ENCODE results near the gene UNC5A. TPM values are rescaled to one million over a fixed set of nuclear protein-coding genes. Genes with fewer than 3 reads are reported as not detected.

Gene UNC5A
- total and polyA plus RNA-seq, 9 of the 15 experiments (the other 6 are each of a cell fraction or from before 2014, with no cell fraction given): not detected

DNA sequence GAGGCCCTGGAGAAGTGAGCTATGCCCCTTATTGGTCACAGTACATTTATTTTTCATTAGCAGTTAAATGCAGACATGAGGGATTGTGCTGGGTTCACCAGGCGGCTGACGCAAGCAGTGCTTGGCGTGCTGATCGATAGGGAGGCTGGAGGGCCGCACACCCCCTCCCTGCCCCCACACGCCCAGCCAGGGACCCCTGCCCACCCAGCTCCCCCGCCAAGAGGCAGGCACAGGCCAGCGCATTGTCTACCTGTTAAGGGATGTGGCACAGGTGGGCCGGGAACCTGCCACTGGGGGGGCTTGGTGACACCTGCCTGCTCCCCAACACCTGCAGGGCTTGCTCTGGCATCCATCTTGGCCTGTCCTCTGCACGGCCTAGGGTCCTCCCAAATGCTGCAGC lies 49.6 kb downstream of the UNC5A start (continued):
- TF ChIP-seq TOE1 (IDR thresholded peaks at IDR 0.05; ENCODE audit: borderline replicate concordance) (no peak), TOE1 (CRISPR knock-in tag; IDR thresholded peaks at IDR 0.05; ENCODE audit: borderline replicate concordance, low read depth) (no peak), YBX1 (IDR thresholded peaks at IDR 0.05) (no peak), ZNF133 (CRISPR knock-in tag; IDR thresholded peaks at IDR 0.05) (no peak), LARP7 (IDR thresholded peaks at IDR 0.05) (no peak)

- CTCF ChIA-PET (ENCODE audit: low intra/inter-chr PET ratio): no interaction called here
- 1% methylated on average over 11 of the region's 11 CpGs for WGBS (ENCODE audit: insufficient coverage, low coverage, missing lambda C conversion rate)
- H3K79me2 ChIP-seq (ENCODE audit: control insufficient read depth, insufficient read depth, low read length): no peaks in the 10 kb centered on the region
Measured at GRCh38 chr5:176860381-176860780, 50.0 kb downstream of the UNC5A start.

More at GRCh38 chr5:176860381-176860780, 50.0 kb downstream of the UNC5A start:
- peaks cover 16 to 84% of the 10 kb centered on the region in 2 experiments; a peak in 4 of 5 replicates for H3K27me3 ChIP-seq (ENCODE audit: control insufficient read depth in 2 of 2, insufficient read depth in 2 of 2, low read length in 2 of 2)
- intact Hi-C loops (cut with micrococcal nuclease): no loop called here
- POLR2A ChIA-PET: interaction anchor here (0.6 kb wide), 1 partner anchor 42 kb away, joined by 3 read pairs; no protein-coding TSS in a partner anchor
- no peak overlapping the region for H3K27ac ChIP-seq (ENCODE audit: extremely low read depth, low read depth, low read length)
- no peaks in the 10 kb centered on the region for H3K36me3 ChIP-seq (ENCODE audit: control insufficient read depth, insufficient read depth, low read length)
- TF ChIP-seq KHSRP (IDR thresholded peaks at IDR 0.05) (no peak), MAZ (CRISPR knock-in tag; conservative IDR thresholded peaks at IDR 0.05 in 1 of 2, IDR thresholded peaks at IDR 0.05 in 1 of 2) (no peak), PCBP2 (IDR thresholded peaks at IDR 0.05; ENCODE audit: low read depth, low read length, poor library complexity, severe bottlenecking) (no peak)
- no peaks in the 10 kb centered on the region for H3K9me3 ChIP-seq (replicated peaks; ENCODE audit: control insufficient read depth, insufficient read depth, low read depth, low read length)
- no peak for DNase-seq (ENCODE audit: extremely low read depth in 1 of 4, low spot score in 3 of 4)
- no peaks in the 10 kb centered on the region for H3K9me1 ChIP-seq (ENCODE audit: control insufficient read depth, insufficient read depth, low read length)
- FAIRE-seq: no peak
- peaks cover 0 to 36% of the 10 kb centered on the region in 2 experiments; a peak in 2 of 5 replicates for H3K4me1 ChIP-seq (replicated peaks in 1 of 2; ENCODE audit: control insufficient read depth in 2 of 2, insufficient read depth in 2 of 2, low read length in 2 of 2)
- no peak overlapping the region for H3K4me2 ChIP-seq (ENCODE audit: insufficient read depth, low read length)
- no peak overlapping the region for H2AFZ ChIP-seq (ENCODE audit: low read depth, low read length)
- in situ Hi-C loops (cut with MboI): no loop called here
- no peak for ATAC-seq
- H3K9ac ChIP-seq (ENCODE audit: insufficient read depth in 1 of 2, low read depth in 2 of 2, low read length in 2 of 2): no peak overlapping the region
- H4K20me1 ChIP-seq (replicated peaks; ENCODE audit: control insufficient read depth, insufficient read depth, low read length): peaks cover 23% of the 10 kb centered on the region; the same call in 1 of the 2 replicates
- BruUV-seq (replicated peaks): no TSS peak
- no peak overlapping the region for H3K4me3 ChIP-seq
